ENCODE results near the gene ACOXL.

The ACOXL gene

DNA sequence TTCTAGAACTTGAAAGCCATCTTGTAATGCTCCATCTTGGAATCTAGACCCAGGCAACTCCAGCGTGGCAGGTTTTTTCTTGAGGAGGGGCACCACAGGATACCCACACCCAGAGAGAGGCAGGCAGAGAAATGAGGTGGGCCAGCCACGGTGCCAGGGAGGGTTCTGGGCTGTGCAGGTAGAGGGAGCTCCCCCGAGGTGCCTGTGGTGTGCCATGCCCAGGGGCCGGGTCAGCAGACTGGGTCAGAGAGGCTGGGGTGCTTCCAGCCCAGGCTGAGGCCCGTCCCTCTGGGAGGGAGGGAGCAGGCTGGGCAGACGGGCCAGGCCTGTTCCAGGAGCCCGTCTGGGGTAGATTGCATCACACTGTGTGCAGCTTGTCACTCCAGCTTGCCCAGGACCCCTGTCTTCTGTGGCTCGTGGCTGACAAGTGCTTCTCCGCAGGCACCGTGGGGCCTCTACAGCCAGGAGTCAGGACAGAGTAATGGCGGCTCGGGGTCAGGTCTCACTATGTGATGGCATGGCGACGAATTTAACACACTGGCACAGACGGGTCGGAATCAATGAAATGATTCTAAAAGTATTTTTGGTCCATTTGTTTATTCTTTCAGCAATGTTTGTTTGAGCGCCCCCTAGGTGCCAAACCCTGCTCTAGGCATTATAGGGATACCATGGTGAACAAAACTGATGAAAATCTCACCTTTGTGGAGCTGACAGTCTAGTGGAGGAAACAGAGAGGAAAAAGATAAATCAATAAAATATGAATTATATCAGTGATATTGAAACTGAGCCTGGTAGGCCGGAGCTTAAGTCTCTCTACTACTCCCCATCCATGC lies 144.0 kb downstream of the ACOXL start:
- DNase-seq (ENCODE audit: low read depth) = no peak

DNA sequence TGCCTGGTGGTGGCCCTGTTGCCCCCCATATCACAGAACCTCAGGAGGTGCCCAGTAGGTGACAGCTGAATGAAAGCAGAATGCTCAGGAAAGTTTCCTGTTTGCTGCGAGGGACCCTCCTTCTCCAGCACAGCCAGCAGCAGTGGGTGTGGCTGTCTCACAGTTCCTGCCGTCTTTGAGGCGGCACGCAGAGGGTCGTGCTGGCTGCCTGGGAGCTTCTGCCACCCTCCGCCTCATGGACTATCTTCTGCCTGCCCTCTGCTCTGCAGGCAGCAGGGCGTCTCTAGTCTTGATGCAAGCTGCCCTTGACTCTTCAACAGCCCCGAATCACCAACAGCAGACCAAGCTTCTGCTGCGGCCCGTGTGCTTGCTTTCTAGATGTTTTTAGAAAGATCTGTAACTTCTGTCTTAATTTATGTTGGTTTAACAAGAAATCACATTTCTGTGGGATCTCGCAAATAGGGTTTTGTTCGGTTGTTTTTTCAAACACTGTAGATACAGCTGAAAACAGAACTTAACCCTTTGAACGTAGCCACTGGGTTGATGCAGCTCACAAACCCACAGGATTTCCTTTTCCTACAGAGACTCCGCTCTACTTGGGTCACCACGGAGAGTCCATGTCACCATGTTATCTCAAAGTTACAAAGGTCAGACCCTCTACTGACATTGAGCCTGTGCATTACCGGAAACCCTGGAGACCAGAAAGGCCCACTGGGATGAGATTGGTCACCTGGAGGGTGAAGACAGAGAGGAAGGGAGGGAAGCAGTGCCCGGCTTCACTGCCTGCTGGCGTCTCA lies 144.9 kb downstream of the ACOXL start:
- DNase-seq (ENCODE audit: low read depth) = no peak

DNA sequence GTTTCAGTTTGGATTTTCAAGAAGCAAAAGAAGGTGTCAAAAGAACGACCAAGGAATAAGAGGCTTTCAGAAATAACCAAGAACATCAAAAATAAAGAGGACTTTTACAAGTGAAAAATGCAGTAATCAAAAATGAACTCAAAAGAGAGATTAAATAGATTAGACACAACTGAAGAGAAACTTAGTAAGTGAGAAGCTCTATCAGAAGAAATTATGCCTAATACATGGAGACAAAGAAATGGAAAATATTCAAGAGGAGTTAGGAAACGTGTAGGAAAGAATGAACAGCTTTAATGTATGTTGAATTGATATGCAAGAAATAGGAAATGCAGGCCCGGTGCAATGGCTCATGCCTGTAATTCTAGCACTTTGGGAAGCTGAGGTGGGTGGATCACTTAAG lies 145.8 kb downstream of the ACOXL start:
- no peak for DNase-seq (ENCODE audit: low read depth)

DNA sequence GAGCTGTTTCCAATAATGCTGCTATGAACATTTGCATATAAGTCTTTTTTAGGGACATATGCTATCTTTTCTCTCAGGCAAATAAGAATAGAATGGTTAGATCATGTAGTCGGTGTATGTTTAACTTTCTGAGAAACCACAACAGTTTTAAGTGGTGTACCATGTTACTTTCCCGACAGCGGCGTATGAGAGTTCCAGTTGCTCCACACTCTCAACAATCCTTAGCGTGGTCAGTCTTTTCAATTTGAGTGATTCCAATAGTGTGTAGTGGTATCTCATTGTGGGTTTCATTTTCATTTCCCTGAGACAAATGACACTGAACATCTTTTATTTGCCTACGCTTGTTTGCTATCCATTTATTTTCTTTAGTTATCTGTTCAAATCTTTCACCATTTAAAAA lies 149.5 kb downstream of the ACOXL start:
- DNase-seq (ENCODE audit: low read depth) = no peak

DNA sequence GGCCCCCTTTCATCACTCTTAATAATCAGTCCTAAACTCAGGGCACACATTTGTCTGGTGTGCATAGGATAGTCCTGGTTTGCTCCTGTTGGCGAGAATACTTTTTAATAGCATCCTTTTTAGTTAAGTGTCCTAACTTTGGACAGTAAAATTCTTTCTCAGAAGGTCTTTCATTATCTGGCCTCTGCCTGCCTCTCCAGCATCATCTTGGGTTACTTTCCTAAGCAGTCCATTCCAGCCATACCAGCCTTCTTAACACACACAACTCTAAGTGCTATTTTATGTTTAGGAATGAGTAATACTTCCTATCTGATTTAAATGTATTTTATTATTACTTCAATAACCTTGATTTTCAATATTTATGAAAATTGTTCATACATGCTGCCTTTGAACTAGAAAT lies 151.0 kb downstream of the ACOXL start:
- DNase-seq (ENCODE audit: low read depth) = no peak

DNA sequence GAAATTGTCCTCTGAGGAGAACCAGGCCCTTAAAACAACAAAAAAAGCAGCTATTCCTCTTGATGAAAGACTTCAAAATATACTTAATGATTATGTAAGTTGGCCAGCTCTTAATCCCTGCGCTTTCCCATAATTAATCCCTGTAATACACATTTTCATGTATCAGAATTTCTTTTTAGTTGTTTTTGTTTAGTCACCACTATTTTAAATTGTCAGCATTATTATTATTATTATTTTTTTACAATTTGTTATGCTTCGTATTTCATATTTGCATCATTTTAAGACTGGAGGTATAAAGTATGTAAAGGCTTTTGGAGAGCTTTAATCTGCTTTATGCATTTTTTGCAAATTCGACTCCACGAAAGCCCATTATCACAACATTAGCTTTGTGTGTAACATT lies 152.9 kb downstream of the ACOXL start:
- DNase-seq (ENCODE audit: low read depth) = no peak

DNA sequence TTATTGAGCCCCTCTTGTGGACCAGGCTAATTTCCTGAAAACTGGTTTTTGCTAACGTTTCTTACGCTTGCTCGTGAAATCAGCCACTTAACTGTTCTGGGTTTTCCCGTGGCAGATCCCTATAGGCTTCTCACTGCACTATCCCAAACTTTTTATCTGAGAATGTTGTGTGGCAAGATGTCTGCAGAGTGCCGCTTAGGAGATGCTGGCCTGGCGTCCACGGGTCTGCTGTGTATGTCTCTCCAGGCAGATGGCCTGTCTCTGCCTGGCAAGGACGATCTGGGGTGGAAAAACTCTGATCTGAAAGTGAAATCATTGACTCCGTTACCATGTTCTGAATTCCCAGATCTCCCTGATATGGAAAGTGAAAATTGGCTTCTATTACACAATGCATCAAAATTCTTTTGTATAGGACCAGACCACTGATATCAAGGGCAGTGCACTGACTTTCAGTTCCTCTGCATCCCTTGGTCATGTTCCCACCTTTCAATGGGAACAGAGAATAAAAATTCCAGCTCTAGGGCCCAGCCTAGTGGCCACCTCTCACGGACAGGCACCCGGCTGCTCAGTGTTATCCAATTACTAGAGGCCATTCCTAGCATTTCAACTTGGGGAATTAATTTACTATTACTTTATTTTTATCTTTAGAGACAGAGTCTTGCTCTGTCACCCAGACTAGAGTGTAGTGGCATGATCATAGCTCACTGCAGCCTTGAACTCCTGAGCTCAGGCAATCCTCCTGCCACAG lies 154.6 kb downstream of the ACOXL start:
- no peak for DNase-seq (ENCODE audit: low read depth)

DNA sequence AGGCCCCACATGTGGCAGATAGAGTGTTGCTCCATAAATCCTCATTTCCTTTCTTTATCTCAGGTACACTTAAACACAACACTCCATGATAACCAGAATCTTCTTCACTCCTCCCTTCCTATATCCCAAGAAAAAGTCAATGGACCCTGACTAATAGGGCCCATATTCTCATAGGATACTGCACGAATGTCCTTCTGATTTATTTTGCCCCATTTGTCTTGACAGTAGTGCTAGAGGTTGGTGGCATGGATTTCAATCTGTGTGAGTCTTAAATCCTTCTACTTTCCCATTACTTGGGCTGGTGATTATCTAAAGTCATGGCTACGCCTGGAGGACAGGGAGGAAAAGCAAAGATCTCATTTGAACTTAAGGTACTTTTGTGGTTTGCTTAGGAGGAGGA lies 156.0 kb downstream of the ACOXL start:
- no peak for DNase-seq (ENCODE audit: low read depth)

DNA sequence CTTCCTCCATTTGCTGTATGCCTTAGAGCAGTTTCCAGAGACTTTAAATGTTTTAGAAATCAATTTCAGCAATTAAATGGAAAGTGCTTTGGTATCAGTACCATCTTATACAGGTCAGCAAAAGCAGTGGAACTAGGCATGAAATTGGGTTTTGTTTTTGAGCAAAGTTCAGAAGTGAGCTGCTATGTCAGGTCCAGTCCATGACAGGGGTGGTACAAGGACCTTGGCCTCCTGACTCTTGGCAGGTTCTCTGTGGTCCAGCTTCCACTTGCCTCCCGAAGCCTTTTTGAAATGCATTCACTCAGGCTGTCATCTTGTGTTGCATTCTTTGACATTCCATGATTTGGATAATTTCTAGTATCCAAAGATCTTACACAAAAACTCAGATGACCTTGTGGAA lies 159.3 kb downstream of the ACOXL start:
- DNase-seq (ENCODE audit: low read depth) = no peak

DNA sequence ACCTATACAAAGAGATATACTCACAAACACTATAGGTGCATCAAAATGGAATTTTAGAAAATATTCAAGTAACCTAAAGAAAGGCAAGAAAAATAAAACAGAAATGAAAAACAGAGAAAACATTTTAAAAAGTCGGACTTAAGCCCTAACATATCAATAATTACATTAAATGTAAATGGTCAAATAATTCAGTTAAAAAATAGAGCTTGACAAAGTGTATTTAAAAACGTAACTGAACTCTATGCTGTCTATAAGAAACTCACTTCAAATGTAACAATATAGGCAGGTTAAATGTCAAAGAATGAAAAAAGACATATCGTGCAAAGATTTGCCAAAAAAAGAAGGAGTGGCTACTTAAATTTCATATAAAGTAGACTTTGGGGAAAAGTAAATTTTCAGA lies 163.9 kb downstream of the ACOXL start:
- no peak for DNase-seq (ENCODE audit: low read depth)

DNA sequence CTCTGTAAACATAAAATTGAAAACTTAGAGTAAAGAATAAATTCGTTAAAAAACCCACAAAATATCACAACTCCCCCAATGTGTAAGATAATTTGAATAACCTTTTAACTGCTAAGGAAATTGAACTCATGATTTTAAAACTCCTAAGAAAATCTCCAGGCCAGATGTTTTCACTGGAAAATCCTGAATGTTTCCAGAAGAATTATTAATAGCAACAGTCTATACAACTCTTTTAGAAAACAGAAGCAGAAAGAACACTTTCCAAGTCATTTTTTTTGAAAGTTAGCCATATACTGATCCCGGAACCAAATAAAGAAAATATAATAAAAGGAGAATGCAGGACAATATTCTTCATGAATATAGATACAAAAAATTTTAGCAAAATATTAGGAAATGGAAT lies 165.6 kb downstream of the ACOXL start:
- DNase-seq (ENCODE audit: low read depth) = no peak

DNA sequence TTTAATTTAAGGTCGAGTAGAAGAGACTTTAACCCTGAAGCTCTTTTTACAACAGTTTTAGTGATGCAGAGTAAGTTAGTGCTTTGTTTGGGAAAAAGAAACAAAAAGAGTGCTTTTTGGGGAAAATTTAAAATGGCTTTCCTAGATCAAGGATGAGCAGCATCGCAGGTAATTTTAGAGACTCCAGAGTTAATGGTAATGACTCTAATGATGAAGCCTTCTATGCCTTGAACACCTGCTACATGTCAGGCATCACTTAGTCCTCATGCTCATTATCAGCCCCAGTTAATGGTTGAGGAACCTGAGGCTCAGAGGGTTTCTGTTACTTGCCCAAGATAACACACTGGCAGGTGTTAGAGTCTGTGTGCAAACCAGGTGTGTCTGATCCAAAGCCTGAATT lies 167.8 kb downstream of the ACOXL start:
- no peak for DNase-seq (ENCODE audit: low read depth)

DNA sequence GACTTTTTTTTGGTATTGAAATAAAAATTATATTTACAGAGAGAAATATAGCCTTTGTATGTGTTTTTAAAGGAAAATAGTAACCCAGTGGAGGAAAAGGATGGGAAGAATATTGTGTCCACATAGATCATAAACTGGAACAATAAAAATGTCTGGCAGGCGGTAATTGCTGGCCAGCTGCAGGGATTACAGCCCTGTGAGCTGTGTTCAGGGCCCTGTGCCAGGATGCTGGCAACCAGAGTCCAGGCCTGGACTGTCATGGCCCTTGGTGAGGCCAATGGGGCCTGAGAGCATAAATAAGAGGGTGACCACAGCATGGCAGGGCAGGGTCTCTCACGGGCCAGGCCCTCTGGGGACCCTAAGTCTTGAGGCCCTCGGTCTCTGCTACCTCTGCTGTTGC lies 171.2 kb downstream of the ACOXL start:
- no peak for DNase-seq (ENCODE audit: low read depth)

DNA sequence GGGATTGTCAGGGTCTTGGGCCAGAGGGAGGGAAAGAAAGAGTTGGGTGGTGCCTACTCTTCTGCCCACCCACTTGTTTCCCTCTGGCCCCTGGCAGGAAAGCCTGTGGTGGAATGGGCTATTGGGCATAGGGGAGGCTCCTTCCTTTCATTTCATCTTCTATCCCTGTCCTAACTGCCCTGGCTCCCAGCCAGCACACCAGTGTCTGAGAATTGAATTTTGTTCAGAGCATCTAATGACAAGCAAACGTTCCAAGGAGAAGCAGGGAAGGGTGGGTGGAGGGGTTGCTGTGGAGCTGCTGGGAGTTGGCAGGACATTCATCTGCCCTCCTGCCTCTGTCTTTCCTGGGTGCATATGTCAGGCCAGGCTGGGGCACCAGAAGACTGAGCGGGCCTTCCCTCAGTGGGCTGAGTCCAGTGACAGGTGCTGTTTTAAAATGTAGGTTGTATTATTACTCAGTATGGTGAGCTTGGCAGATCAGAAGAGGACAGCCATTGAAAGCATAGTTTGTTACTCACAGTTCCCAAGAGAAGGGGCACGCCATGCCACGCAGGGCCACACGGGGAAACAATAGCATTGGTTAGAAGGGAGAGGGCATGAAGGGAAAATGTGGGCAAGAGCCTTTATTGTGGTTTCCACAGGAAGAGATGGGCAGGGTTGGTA lies 171.9 kb downstream of the ACOXL start:
- no peak for DNase-seq (ENCODE audit: low read depth)

DNA sequence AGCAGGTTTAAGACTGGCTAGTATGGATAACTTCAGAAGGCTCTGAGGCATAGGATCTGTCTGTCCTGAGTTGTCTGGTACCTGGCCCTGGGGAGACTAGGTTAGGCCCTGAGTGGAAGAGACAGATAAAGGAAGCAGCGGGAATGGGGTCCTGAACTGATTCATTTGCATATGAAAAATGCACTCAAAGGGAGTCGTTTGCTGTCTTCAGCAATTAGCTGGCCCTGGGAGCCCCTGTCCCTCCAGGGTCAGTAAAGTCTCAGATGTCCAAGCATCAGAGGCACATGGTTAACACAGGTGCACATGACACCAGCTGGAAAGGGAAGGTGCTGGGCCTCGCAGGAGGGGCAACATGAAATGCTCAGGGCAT lies 172.4 kb downstream of the ACOXL start:
- DNase-seq (ENCODE audit: low read depth) = no peak

DNA sequence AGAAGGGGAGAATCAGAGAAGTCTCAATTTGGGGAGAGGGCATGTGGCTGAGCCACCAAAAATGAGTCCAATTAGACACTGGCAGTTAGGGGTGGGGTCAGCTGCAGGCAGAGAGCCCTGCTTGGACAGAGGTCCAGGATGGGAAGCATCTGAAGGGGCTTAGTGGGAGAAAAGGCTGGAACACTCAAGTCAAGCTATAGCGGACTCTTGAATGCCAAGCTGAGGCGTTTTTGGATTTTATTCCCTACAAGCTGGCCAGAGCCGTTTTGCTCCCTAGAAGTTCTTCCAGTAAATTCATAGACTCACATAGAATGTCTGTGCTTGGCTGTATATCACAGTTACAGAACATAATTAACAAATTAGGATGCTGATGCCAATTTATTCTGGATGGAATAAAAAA lies 172.8 kb downstream of the ACOXL start:
- DNase-seq (ENCODE audit: low read depth) = no peak

DNA sequence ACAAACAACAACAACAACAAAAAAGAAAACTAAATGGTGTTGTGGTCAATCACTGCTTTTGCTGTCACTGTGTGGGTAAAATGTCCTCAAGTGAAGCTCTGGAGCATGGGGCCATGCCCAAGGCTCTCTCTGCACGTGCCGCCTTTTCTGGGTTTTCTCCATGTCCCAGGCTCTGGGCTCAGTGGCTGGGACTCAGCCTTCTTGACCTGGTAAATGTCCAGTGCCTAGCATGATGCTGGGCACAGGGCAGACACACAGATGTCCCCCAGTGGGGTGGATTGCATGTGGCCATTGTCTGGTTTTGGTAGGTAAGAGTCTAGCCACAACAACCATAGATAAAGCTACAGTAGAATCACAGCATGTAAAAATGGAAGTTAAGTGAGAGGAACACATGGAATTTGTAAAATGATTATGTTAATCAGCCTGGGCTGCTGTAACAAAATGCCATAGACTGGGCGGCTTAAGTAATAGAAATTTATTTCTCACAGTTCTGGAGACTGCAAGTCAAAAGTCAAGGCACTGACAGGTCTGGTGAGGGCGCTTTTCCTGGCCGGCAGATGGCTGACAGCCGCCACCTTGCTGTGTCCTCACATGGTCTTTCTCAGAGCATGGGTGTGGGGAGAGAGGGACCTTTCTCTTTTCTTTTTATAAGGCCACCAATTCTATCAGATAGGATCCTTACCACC lies 174.4 kb downstream of the ACOXL start:
- DNase-seq (ENCODE audit: low read depth) = no peak

DNA sequence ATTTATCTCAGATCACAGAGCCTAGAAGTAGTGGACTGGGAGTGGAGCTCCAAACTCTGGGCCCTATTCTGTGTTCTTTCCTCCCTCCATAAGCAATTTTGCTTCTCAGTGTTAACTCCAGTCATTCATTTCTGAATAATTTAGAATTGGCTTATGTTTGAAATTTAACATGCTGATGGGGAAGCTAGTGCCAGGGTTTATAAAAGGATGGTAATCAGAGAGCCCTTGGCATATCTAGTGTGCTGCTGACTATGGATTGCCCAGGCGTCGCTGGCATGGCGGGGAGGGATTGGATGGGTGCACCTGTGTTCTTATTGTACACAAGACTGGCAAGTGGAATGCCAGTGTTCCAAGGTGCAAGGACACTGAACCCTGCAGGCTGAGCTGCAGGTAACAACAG lies 177.1 kb downstream of the ACOXL start:
- DNase-seq (ENCODE audit: low read depth) = no peak

DNA sequence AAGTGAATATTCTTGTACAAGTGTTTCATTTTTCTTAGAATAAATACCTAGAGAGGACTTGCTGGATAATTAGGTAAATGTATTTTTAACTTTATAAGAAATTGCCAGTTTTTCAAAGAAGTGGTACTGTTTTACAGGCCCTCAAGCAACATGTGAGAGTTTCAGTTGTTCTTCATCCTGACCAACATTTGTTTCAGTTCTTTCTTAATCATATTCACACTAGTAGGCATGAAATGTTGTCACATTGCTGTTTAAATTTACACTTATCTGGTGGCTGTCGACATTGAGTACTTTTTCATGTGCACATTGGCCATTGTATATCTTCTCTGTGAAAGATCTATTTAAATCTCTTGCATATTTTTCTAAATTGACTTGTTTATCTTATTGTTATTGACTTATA lies 178.1 kb downstream of the ACOXL start:
- DNase-seq (ENCODE audit: low read depth) = no peak

DNA sequence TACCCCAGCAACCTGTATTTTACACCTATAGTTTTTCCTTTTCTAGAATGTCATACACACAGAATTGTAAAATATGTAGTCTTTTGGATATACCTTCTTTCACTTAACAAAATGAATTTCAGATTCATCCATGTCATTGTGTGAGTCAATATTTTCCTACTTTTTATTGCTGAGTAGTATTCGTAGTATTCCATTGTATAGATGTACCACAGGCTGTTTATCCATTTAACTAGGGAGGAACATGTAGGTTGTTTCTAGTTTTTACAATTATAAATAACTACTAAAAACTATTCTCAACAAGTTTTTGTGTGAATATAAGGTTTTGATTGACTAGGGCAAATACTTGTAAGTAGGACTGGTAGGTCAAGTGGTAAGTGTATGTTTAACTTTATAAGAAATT lies 187.4 kb downstream of the ACOXL start:
- DNase-seq (ENCODE audit: low read depth) = no peak

DNA sequence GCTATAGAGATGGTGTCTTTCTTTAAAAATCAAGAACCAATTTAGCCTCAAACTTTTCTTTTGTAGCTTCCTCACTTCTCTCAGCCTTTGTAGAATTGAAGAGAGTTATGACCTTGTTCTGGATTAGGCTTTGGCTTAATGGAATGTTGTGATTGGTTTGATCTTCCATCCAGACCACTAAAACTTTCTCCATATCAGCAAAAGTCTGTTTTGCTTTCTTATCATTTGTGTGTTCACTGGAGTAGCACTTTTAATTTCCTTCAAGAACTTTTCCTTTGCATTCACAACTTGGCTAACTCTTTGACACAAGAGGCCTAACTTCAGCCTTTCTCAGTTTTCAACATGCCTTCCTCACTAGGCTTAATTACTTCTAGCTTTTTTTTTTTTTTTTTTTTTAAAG lies 193.1 kb downstream of the ACOXL start:
- DNase-seq (ENCODE audit: low read depth) = no peak

DNA sequence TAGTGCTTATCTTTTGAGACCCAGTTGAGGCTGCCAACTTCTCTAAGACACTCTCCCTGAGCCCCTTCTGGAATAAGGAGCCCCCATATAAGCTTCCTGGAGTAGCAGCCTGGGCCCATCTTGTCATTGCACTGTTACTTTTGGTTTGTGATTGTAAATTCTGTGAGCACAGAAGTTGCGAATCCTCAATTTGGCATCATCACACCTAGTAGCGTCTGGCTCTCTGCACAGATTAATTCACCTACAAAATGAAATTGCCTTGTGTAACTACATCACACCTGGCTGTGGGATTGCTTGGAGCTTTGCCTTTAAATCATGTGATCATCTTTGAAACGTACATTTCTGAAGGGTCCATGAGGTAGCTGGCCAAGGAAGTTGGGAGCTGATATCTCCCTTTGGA lies 195.2 kb downstream of the ACOXL start:
- DNase-seq (ENCODE audit: low read depth) = no peak

All from stimulated activated CD8-positive, alpha-beta memory T cell treated with anti-CD3 and anti-CD28 coated beads, Interleukin-15, amount 100 ng/mL, for 1 hour (primary cell).